ENCODE results near the gene PSMA6. TPM values are rescaled to one million over a fixed set of nuclear protein-coding genes. Genes with fewer than 3 reads are reported as not detected.

Gene PSMA6
- total RNA-seq (2022; extraction: Qiagen RNA extraction; ENCODE audit: low read depth), result 243 to 337 TPM (median 269 TPM) in 5 replicates

GRCh38 chr14:35292051-35292769 is at the start of gene PSMA6:
TSS of gene PSMA6 (plus strand) at chr14:35292382. CDS start at chr14:35292477, 95 bp downstream.

Other genes with a start within 250 kb of the PSMA6 start
- gene FAM177A1, start 246.1 kb upstream of the PSMA6 start, total RNA-seq (2022; extraction: Qiagen RNA extraction; ENCODE audit: low read depth), result 95.4 to 113 TPM (median 103 TPM) in 5 replicates
- 20.3 to 34.5 TPM (median 24.2 TPM) in 5 replicates for gene PPP2R3C, start 170.4 kb upstream of the PSMA6 start, total RNA-seq (2022; extraction: Qiagen RNA extraction; ENCODE audit: low read depth)
- 28.2 to 39.0 TPM (median 35.8 TPM) in 5 replicates for gene PRORP, start 169.8 kb upstream of the PSMA6 start, total RNA-seq (2022; extraction: Qiagen RNA extraction; ENCODE audit: low read depth)
- 127 to 175 TPM (median 172 TPM) in 5 replicates for gene NFKBIA, start 112.4 kb downstream of the PSMA6 start, total RNA-seq (2022; extraction: Qiagen RNA extraction; ENCODE audit: low read depth)
- 0.07 TPM in 1 of 5 replicates, not detected in the others for gene INSM2, start 241.8 kb downstream of the PSMA6 start, total RNA-seq (2022; extraction: Qiagen RNA extraction; ENCODE audit: low read depth)

Data from A549 treated with ZK216348 at 1 μM for 4 hours (cell line).